BJ (cell line): ENCODE measurements around the gene USP4. TPM values are rescaled to one million over a fixed set of nuclear protein-coding genes. Genes with fewer than 3 reads are reported as not detected.

ENCODE experiments used
- CTCF ChIA-PET: fragments of 350-600 bp; formaldehyde crosslinking; extraction: SDS; loops from one replicate; lab custom pipeline; 2021; ENCODE audit warnings: antibody characterized with exemption, inconsistent platforms; lab: Yijun Ruan, JAX
- POLR2A ChIA-PET: fragments of 300-600 bp; sonication (Branson Sonifier 250); formaldehyde crosslinking; extraction: SDS; loops from one replicate; lab custom pipeline; 2021; ENCODE audit warnings: antibody characterized with exemption; lab: Charles Lee
- DNase-seq: peaks from one replicate; pipeline ENCODE4 v3.0.0-alpha.2; 2011; ENCODE audit warnings: low read depth
- H3K27me3 ChIP-seq: 2 replicates; pipeline ENCODE4 v1.6.0; 2011; ENCODE audit warnings: low read length; ENCODE audit not compliant: control insufficient read depth, insufficient read depth
- H3K36me3 ChIP-seq: 2 replicates; pipeline ENCODE4 v1.5.1; 2011; ENCODE audit warnings: low read length; ENCODE audit not compliant: control insufficient read depth, insufficient read depth
- H3K4me3 ChIP-seq: 2 replicates; pipeline ENCODE4 v1.5.1; 2011; ENCODE audit warnings: low read depth, mild to moderate bottlenecking, control low read depth, low read length
- polyA plus RNA-seq: library from polyadenylated mRNA; depleted of rRNA; stranded (reverse); fragments of >200 nt; gene quantifications from 2 replicates; pipeline ENCODE4 v1.2.3, GENCODE V29; 2011
- TF ChIP-seq, protein P1 (sequence below): IDR thresholded peaks from 2 replicates; pipeline ENCODE4 v1.5.1; 2011; ENCODE audit warnings: low read depth, mild to moderate bottlenecking, control low read depth, inconsistent platforms, low read length, moderate library complexity; ENCODE audit not compliant: insufficient read depth

Gene USP4
- polyA plus RNA-seq, 1 experiment, result 63.5 TPM

DNA sequence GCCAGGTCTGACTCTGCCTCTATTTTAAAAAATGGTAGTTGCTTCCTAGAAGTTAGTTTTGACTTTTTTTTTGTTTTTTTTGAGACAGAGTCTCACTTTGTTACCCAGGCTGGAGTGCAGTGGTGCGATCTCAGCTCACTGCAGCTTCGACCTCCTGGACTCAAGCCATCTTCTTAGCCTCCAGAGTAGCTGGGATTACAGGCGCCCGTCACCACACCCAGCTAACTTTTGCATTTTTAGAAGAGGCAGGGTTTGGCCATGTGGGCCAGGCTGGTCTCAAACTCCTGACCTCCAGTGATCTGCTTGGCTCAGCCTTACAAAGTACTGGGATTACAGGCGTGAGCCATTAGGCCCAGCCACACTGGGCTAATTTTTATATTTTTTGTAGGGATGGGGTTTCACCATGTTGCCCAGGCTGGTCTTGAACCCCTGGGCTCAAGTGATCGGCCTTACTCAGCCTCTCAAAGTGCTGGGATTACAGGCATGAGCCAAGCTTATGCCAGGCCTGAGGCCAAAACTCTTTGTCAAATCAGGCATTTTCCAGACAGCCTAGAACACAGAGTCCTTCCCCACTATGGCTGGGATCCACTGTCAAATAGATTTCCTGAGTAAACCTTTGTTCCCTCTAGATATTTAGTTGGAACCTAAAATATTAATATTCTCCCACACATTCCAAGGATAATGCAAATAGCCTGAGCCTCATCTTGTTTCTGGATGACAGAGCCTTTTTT lies 76.5 kb downstream of the USP4 start:
- ChIA-PET CTCF (no interaction called here), POLR2A (no interaction called here)
- H3K4me3 ChIP-seq, result no peak overlapping the region
- no peaks in the 10 kb centered on the region for H3K27me3 ChIP-seq
- TF ChIP-seq, protein P1, sequence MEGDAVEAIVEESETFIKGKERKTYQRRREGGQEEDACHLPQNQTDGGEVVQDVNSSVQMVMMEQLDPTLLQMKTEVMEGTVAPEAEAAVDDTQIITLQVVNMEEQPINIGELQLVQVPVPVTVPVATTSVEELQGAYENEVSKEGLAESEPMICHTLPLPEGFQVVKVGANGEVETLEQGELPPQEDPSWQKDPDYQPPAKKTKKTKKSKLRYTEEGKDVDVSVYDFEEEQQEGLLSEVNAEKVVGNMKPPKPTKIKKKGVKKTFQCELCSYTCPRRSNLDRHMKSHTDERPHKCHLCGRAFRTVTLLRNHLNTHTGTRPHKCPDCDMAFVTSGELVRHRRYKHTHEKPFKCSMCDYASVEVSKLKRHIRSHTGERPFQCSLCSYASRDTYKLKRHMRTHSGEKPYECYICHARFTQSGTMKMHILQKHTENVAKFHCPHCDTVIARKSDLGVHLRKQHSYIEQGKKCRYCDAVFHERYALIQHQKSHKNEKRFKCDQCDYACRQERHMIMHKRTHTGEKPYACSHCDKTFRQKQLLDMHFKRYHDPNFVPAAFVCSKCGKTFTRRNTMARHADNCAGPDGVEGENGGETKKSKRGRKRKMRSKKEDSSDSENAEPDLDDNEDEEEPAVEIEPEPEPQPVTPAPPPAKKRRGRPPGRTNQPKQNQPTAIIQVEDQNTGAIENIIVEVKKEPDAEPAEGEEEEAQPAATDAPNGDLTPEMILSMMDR, result no peak
- H3K36me3 ChIP-seq, result no peaks in the 10 kb centered on the region
- DNase-seq, result no peak

DNA sequence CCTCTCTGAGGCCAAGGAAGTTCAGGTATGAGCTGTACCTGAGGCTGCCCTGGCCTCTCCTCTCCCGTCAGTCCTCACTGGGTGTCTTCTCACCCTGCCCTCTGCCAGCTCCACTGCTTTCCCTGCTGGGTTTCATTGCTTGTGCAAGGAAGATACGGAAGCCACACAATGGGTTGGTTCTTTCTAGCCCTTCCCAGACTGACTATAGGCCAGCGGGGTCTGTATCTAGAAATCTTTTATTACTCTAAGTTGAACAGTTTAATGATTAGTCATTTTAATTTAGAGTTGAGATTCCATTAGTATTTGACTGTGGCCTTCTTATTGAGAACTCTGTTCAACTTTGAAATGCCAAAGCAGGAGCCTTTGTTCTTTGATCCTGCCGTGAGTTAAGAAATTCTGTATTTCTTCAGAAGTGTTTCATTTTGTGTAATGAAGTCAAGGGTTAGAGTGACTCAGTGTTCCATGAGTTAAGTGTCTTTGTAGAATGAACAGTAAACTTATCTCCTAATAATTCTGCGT lies 79.0 kb downstream of the USP4 start:
- Histone ChIP-seq H3K27me3 (no peaks in the 10 kb centered on the region), H3K4me3 (no peak overlapping the region), H3K36me3 (no peaks in the 10 kb centered on the region)
- DNase-seq, result no peak
- TF ChIP-seq, protein P1, result no peak
- ChIA-PET CTCF (no interaction called here), POLR2A (no interaction called here)

DNA sequence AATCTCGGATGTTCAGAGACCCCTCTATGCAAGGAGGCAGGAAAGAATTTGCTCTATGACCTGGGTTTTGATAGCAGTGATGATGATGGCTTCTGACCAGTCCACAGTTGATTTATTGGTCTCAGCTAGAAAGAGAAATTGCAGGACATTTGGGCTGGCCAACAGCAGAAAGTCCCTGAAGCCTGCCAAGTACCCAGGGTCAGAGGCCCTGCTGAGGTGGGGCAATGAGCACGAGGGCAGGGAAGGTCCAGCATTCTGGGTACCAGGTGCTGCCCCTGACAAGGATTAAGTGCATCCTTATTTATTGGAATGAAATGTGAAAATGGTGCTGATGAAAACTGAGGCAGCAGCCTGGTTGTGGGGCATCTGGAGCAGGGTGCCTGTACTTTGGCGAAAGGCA lies 82.7 kb downstream of the USP4 start:
- CTCF ChIA-PET, result no interaction called here
- POLR2A ChIA-PET, result no interaction called here
- no peaks in the 10 kb centered on the region; the same call in 1 of the 2 replicates for H3K36me3 ChIP-seq
- no peaks in the 10 kb centered on the region for H3K27me3 ChIP-seq
- no peak for DNase-seq
- TF ChIP-seq, protein P1, result no peak
- no peak overlapping the region for H3K4me3 ChIP-seq

DNA sequence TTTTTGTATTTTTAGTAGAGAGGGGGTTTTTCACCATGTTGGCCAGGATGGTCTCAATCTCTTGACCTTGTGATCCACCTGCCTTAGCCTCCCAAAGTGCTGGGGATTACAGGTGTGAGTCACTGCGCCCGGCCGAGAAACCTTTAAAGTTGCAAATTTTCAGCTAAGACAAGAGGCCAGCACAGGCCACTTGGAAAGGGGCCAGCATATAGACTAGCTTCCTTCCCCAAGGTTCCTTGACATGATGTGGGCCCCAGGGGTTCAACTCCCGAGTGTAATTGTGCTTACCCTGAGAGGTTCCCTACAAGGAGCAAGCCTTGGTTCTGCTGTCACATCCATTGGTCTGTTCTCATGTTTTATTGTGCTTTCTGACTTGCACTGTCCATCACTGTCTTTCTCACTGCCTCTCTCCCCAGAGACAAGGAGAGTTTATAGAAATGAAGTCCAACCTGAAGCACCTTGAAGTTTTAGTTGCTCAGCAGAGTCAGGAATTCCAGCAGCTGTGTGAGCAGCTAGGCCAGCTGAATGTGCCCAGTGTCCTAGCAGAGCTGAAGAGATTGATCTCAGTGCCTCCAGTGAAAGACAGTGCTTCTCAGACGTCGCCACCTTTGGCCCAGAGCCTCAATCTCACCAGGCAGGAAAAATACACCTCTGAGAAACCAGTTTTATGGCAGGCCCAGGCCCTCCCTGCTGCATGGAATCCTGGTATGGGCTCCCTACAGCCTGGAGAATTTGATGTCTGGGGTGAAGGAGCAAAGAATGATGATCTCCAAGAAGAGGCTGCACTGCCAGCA lies 83.9 kb downstream of the USP4 start:
- CTCF ChIA-PET, result no interaction called here

More for the DNA sequence above, 83.9 kb downstream of the USP4 start:
- POLR2A ChIA-PET, result no interaction called here
- Histone ChIP-seq H3K27me3 (no peaks in the 10 kb centered on the region), H3K4me3 (no peak overlapping the region), H3K36me3 (no peaks in the 10 kb centered on the region; the same call in 1 of the 2 replicates)
- DNase-seq, result no peak
- TF ChIP-seq, protein P1, result no peak
